K562 (cell line): ENCODE data around the gene U2AF1L4. TPM values are rescaled to one million over a fixed set of nuclear protein-coding genes. Genes with fewer than 3 reads are reported as not detected.
A peak's percentile ranks its signal among the peaks of the same experiment; 100 is the strongest.

Experiments
- CHD1 ChIP-seq: fragments of 200-600 bp; sonication (generic); IDR thresholded peaks from one replicate; pipeline ENCODE4 v1.6.1; 2012; ENCODE audit warnings: mild to moderate bottlenecking, moderate library complexity, low read length, inconsistent platforms
- CREM ChIP-seq: IDR thresholded peaks from 2 replicates; pipeline ENCODE4 v1.6.1; 2014; ENCODE audit warnings: antibody characterized with exemption, low read depth
- DLX4 ChIP-seq: fragments of 250-450 bp; sonication (Bioruptor Pico); IDR thresholded peaks from 2 replicates; pipeline ENCODE4 v1.6.1; 2021; ENCODE audit warnings: mild to moderate bottlenecking
- FOSL1 ChIP-seq: fragments of 200-800 bp; sonication (Bioruptor generic); conservative IDR thresholded peaks from 2 replicates; pipeline ENCODE4 v1.6.1; 2016; ENCODE audit warnings: missing genetic modification characterization, missing compliant biosample characterization
- GABPB1 ChIP-seq: sonication (generic); formaldehyde crosslinking; IDR thresholded peaks from 2 replicates; pipeline ENCODE4 v1.8.0; 2022; ENCODE audit warnings: mild to moderate bottlenecking, missing genetic modification reagents
- GATAD2B ChIP-seq: fragments of 450-650 bp; IDR thresholded peaks from 2 replicates; pipeline ENCODE4 v1.6.1; 2017; ENCODE audit warnings: mild to moderate bottlenecking, borderline replicate concordance
- HINFP ChIP-seq: fragments of 450-650 bp; conservative IDR thresholded peaks from 2 replicates; pipeline ENCODE4 v1.6.1; 2016; ENCODE audit warnings: missing genetic modification characterization, low read depth, mild to moderate bottlenecking, control low read depth, missing compliant biosample characterization
- MBD1 ChIP-seq: fragments of 250-450 bp; sonication (Bioruptor Pico); IDR thresholded peaks from 2 replicates; pipeline ENCODE4 v1.8.0; 2022; ENCODE audit warnings: inconsistent platforms
- NCOA1 ChIP-seq: fragments of 450-650 bp; IDR thresholded peaks from 2 replicates; pipeline ENCODE4 v1.6.1; 2016; ENCODE audit warnings: low read depth
- POLR2A ChIP-seq: fragments of 450-650 bp; conservative IDR thresholded peaks from 2 replicates; pipeline ENCODE4 v1.6.1; 2016
- PREB ChIP-seq: sonication (generic); formaldehyde crosslinking; IDR thresholded peaks from 2 replicates; pipeline ENCODE4 v1.8.1; 2023; ENCODE audit warnings: mild to moderate bottlenecking, missing genetic modification reagents
- SMARCC2 ChIP-seq: fragments of 450-650 bp; IDR thresholded peaks from 2 replicates; pipeline ENCODE4 v1.6.1; 2017; ENCODE audit warnings: antibody characterized with exemption, moderate library complexity, mild to moderate bottlenecking, low read depth
- SMARCE1 ChIP-seq: fragments of 450-650 bp; IDR thresholded peaks from 2 replicates; pipeline ENCODE4 v1.7.1; 2016; ENCODE audit warnings: mild to moderate bottlenecking
- SREBF2 ChIP-seq: sonication (generic); formaldehyde crosslinking; IDR thresholded peaks from 2 replicates; pipeline ENCODE4 v1.4.0; 2020; ENCODE audit warnings: mild to moderate bottlenecking, missing genetic modification reagents
- TARDBP ChIP-seq: fragments of 450-650 bp; IDR thresholded peaks from 2 replicates; pipeline ENCODE4 v1.6.1; 2016
- ZNF407 ChIP-seq: fragments of 450-650 bp; IDR thresholded peaks from 2 replicates; pipeline ENCODE4 v1.6.1; 2016; ENCODE audit warnings: low read depth
- polyA plus RNA-seq, 8 experiments: library from polyadenylated mRNA; depleted of rRNA in 4 of 8; stranded (reverse) in 5 of 8; unstranded in 3 of 8; fragments of >200 nt; fragmentation: Nextera tagmentation in 2 of 8; fragmentation: Illumina TruSeq in 1 of 8; extraction: Ambion mirVana in 2 of 8; extraction: Trizol in 1 of 8; gene quantifications; 2 replicates each; pipeline versions ENCODE4 v1.2.1 to v1.2.3, GENCODE V29; 2011 to 2014; ENCODE audit warnings: inconsistent platforms in 1 of 8, missing spikeins in 1 of 8
- total RNA-seq, 7 experiments: library from RNA; depleted of rRNA in 6 of 7; stranded (reverse); fragments of >200 nt in 6 of 7; fragmentation: Illumina TruSeq in 2 of 7; extraction: Trizol in 2 of 7; gene quantifications; 2 replicates each; pipeline versions ENCODE4 v1.2.1 to v1.2.3, GENCODE V29; 2011 to 2021; ENCODE audit warnings: low replicate concordance in 1 of 7

Gene U2AF1L4
- total and polyA plus RNA-seq, 9 of the 15 experiments (the other 6 are each of a cell fraction or from before 2014, with no cell fraction given): 8.4 to 19.5 (median 12.6) TPM

GRCh38 chr19:35745328-35746086 is at the start of gene U2AF1L4, which contains the start of gene PSENEN (continued):
- TF ChIP-seq MBD1 (CRISPR knock-in tag) (no peak), SMARCE1 (no peak), HINFP (no peak), CHD1 (no peak), CREM (peak; percentile 97), POLR2A (peak; percentile 35; the same call in 1 of the 2 replicates), GABPB1 (CRISPR knock-in tag) (peak; percentile 98), ZNF407 (no peak), SMARCC2 (no peak), FOSL1 (peak; percentile 34; the same call in 1 of the 2 replicates), SREBF2 (CRISPR knock-in tag) (no peak), NCOA1 (no peak), DLX4 (no peak), TARDBP (no peak), GATAD2B (no peak), PREB (CRISPR knock-in tag) (no peak)
